ENCODE measurements around the gene C6orf89. TPM values are rescaled to one million over a fixed set of nuclear protein-coding genes. Genes with fewer than 3 reads are reported as not detected.
"Not testable (repeated sequence)": the region's sequence is repeated elsewhere in the genome, so short reads cannot be mapped to it uniquely, and the experiment has no call there.

C6orf89 gene
- total RNA-seq, 1 donor from 2014 or later, result 36.8 TPM

- intact Hi-C loops (cut with DNase I), result loop anchor here (10.0 kb wide), 1 partner anchor 97 kb away; the partner anchor contains the start of gene MTCH1
Observed at GRCh38 chr6:36888115-36888643, 2.4 kb downstream of the C6orf89 start.

GRCh38 chr6:36888654-36889481 is 3.1 kb downstream of the C6orf89 start:
- peaks cover 0 to 5% of the 10 kb centered on the region in 2 donors for H3K36me3 ChIP-seq
- H3K4me3 ChIP-seq, result no peak overlapping the region
- TF ChIP-seq CTCF (IDR thresholded peaks at IDR 0.05) (no peak), POLR2AphosphoS5 (IDR thresholded peaks at IDR 0.05; ENCODE audit: insufficient read depth in 1 of 2, low read depth in 1 of 2) (no peak), POLR2A (IDR thresholded peaks at IDR 0.05) (no peak)
- no peaks in the 10 kb centered on the region for H3K9me3 ChIP-seq
- DNase-seq (ENCODE audit: extremely low spot score in 2 of 2), result no peak
- peaks cover 25% of the 10 kb centered on the region for H3K4me1 ChIP-seq
- intact Hi-C loops (cut with DNase I), result loop anchor here (10.0 kb wide), 1 partner anchor 96 kb away; the partner anchor contains the start of gene MTCH1
- no peaks in the 10 kb centered on the region for H3K27me3 ChIP-seq
- H3K27ac ChIP-seq, result no peak overlapping the region

More at GRCh38 chr6:36888115-36888643, 2.4 kb downstream of the C6orf89 start:
- H3K4me1 ChIP-seq, result peaks cover 25% of the 10 kb centered on the region
- H3K27ac ChIP-seq, result no peak overlapping the region
- no peaks in the 10 kb centered on the region for H3K9me3 ChIP-seq
- TF ChIP-seq POLR2A (IDR thresholded peaks at IDR 0.05), result no peak
- TF ChIP-seq CTCF (IDR thresholded peaks at IDR 0.05), result no peak
- no peak for TF ChIP-seq POLR2AphosphoS5 (IDR thresholded peaks at IDR 0.05; ENCODE audit: insufficient read depth in 1 of 2, low read depth in 1 of 2)
- no peak overlapping the region for H3K4me3 ChIP-seq
- peaks cover 0 to 5% of the 10 kb centered on the region in 2 donors for H3K36me3 ChIP-seq
- H3K27me3 ChIP-seq, result no peaks in the 10 kb centered on the region
- DNase-seq (ENCODE audit: extremely low spot score in 2 of 2), result no peak

GRCh38 chr6:36890112-36890663 is 4.4 kb downstream of the C6orf89 start:
- no peak for DNase-seq (ENCODE audit: extremely low spot score in 2 of 2)
- peaks cover 0 to 5% of the 10 kb centered on the region in 2 donors for H3K36me3 ChIP-seq
- no peaks in the 10 kb centered on the region for H3K9me3 ChIP-seq
- H3K27me3 ChIP-seq, result no peaks in the 10 kb centered on the region
- peaks cover 22% of the 10 kb centered on the region for H3K4me1 ChIP-seq
- TF ChIP-seq CTCF (IDR thresholded peaks at IDR 0.05) (no peak), POLR2AphosphoS5 (IDR thresholded peaks at IDR 0.05; ENCODE audit: insufficient read depth in 1 of 2, low read depth in 1 of 2) (no peak), POLR2A (IDR thresholded peaks at IDR 0.05) (no peak)
- no peak overlapping the region for H3K27ac ChIP-seq
- intact Hi-C loops (cut with DNase I), result no loop called here
- no peak overlapping the region for H3K4me3 ChIP-seq

GRCh38 chr6:36891153-36891552 is 5.4 kb downstream of the C6orf89 start:
- intact Hi-C loops (cut with DNase I); H3K27me3 ChIP-seq; H3K9me3 ChIP-seq; H3K4me3 ChIP-seq; DNase-seq (ENCODE audit: extremely low spot score in 2 of 2); H3K27ac ChIP-seq: not testable (repeated sequence)
- Histone ChIP-seq H3K4me1 (peaks cover 18% of the 10 kb centered on the region), H3K36me3 (peaks cover 0 to 12% of the 10 kb centered on the region in 2 donors)

GRCh38 chr6:36893976-36894932 is 8.5 kb downstream of the C6orf89 start:
- intact Hi-C loops (cut with DNase I), result no loop called here
- no peak for DNase-seq (ENCODE audit: extremely low spot score in 2 of 2)
- Histone ChIP-seq H3K4me1 (no peaks in the 10 kb centered on the region), H3K4me3 (no peak overlapping the region), H3K9me3 (no peaks in the 10 kb centered on the region), H3K36me3 (peaks cover 0 to 25% of the 10 kb centered on the region in 2 donors), H3K27ac (no peak overlapping the region), H3K27me3 (no peaks in the 10 kb centered on the region)
- TF ChIP-seq POLR2A (IDR thresholded peaks at IDR 0.05), result no peak
- no peak for TF ChIP-seq CTCF (IDR thresholded peaks at IDR 0.05)
- no peak for TF ChIP-seq POLR2AphosphoS5 (IDR thresholded peaks at IDR 0.05; ENCODE audit: insufficient read depth in 1 of 2, low read depth in 1 of 2)

Measured in vagina (tissue), 2 donors.